Activated naive CD8-positive, alpha-beta T cell treated with anti-CD3 and anti-CD28 coated beads for 36 hours (primary cell): ENCODE measurements around the gene ACP2. TPM values are rescaled to one million over a fixed set of nuclear protein-coding genes. Genes with fewer than 3 reads are reported as not detected.

Source experiments
- DNase-seq: peaks from one replicate; pipeline ENCODE4 v3.0.0; 2021
- H3K27ac Mint-ChIP-seq: one replicate; pipeline ENCODE4 v1.8.0; 2022; ENCODE audit warnings: mild to moderate bottlenecking, moderate library complexity, mixed read lengths
- H3K27me3 Mint-ChIP-seq: one replicate; pipeline ENCODE4 v1.8.0; 2022; ENCODE audit warnings: mild to moderate bottlenecking, mixed read lengths
- H3K36me3 Mint-ChIP-seq: one replicate; pipeline ENCODE4 v1.8.0; 2021; ENCODE audit warnings: mild to moderate bottlenecking, mixed read lengths
- H3K4me1 Mint-ChIP-seq: one replicate; pipeline ENCODE4 v1.8.0; 2021; ENCODE audit warnings: mixed read lengths
- H3K4me3 Mint-ChIP-seq: one replicate; pipeline ENCODE4 v1.8.0; 2022; ENCODE audit warnings: mild to moderate bottlenecking, moderate library complexity, mixed read lengths
- H3K9me3 Mint-ChIP-seq: one replicate; pipeline ENCODE4 v1.8.0; 2022; ENCODE audit warnings: mixed read lengths
- total RNA-seq, 2 experiments: library from RNA; stranded (reverse); gene quantifications; one replicate each; pipeline ENCODE4 v1.2.3, GENCODE V29; 2021

Gene ACP2
- total RNA-seq, 2 experiments from 2014 or later = 13.4 to 13.9 TPM

GRCh38 chr11:47257517-47258316 is 9.1 kb upstream of the ACP2 start, which contains the start of gene NR1H3:
Gene NR1H3 (plus strand): TSS chr11:47257996. CDS start chr11:47259217, 1,221 bp downstream.
- Mint-ChIP-seq H3K4me3 (no peak within 1 kb of the TSS), H3K27me3 (no peaks in the 10 kb centered on the region), H3K36me3 (no peaks in the 10 kb centered on the region), H3K9me3 (no peaks in the 10 kb centered on the region), H3K27ac (no peak within 1 kb of the TSS), H3K4me1 (peaks cover 13% of the 10 kb centered on the region)
- no peak for DNase-seq

DNA sequence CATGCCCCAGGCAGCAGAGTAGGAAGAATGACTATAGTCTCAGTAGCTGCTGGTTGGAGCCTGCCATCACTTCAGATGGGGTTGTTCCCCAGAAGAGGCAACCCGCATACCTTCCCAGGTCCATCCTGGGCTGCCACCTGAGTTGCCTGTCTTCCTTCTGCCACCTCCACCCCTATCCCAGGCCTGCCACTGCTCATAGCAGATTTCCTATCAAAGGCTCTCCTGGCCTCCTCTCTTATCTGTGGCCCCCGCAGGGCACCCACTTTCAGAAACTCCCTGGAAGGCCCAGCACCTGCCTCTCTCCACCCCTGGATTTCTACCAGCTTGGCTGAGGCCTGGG is 8.5 kb upstream of the ACP2 start:
- Mint-ChIP-seq H3K4me1 (peaks cover 13% of the 10 kb centered on the region), H3K4me3 (no peak overlapping the region), H3K27me3 (no peaks in the 10 kb centered on the region), H3K9me3 (no peaks in the 10 kb centered on the region), H3K27ac (no peak overlapping the region), H3K36me3 (no peaks in the 10 kb centered on the region)
- DNase-seq = no peak

- peaks cover 13% of the 10 kb centered on the region for H3K4me1 Mint-ChIP-seq
- H3K36me3 Mint-ChIP-seq = no peaks in the 10 kb centered on the region
- DNase-seq = no peak
- H3K27ac Mint-ChIP-seq = no peak overlapping the region
- H3K9me3 Mint-ChIP-seq = no peaks in the 10 kb centered on the region
- H3K4me3 Mint-ChIP-seq = no peak overlapping the region
- H3K27me3 Mint-ChIP-seq = no peaks in the 10 kb centered on the region
Measured at GRCh38 chr11:47256374-47256773, 7.8 kb upstream of the ACP2 start.

GRCh38 chr11:47254386-47254785 is 5.8 kb upstream of the ACP2 start:
- Mint-ChIP-seq H3K4me3 (no peak overlapping the region), H3K27ac (no peak overlapping the region)
- DNase-seq = no peak

GRCh38 chr11:47253660-47254059 is 5.0 kb upstream of the ACP2 start:
- H3K4me3 Mint-ChIP-seq = no peak overlapping the region
- no peaks in the 10 kb centered on the region for H3K27me3 Mint-ChIP-seq
- H3K27ac Mint-ChIP-seq = no peak overlapping the region
- H3K36me3 Mint-ChIP-seq = no peaks in the 10 kb centered on the region
- H3K4me1 Mint-ChIP-seq = peaks cover 12% of the 10 kb centered on the region
- DNase-seq = no peak
- no peaks in the 10 kb centered on the region for H3K9me3 Mint-ChIP-seq

More at GRCh38 chr11:47254386-47254785, 5.8 kb upstream of the ACP2 start:
- Mint-ChIP-seq H3K4me1 (peaks cover 14% of the 10 kb centered on the region), H3K9me3 (no peaks in the 10 kb centered on the region), H3K27me3 (no peaks in the 10 kb centered on the region), H3K36me3 (no peaks in the 10 kb centered on the region)

- H3K27me3 Mint-ChIP-seq = no peaks in the 10 kb centered on the region
- H3K4me1 Mint-ChIP-seq = peaks cover 23% of the 10 kb centered on the region
- no peaks in the 10 kb centered on the region for H3K9me3 Mint-ChIP-seq
- no peak overlapping the region for H3K4me3 Mint-ChIP-seq
- no peak for DNase-seq
- H3K27ac Mint-ChIP-seq = no peak overlapping the region
- H3K36me3 Mint-ChIP-seq = no peaks in the 10 kb centered on the region
Measured at GRCh38 chr11:47251751-47252150, 3.1 kb upstream of the ACP2 start.

- Mint-ChIP-seq H3K36me3 (no peaks in the 10 kb centered on the region), H3K4me3 (peak overlapping the region; percentile 96)
Measured at GRCh38 chr11:47249378-47249715, 733 bp upstream of the ACP2 start.

DNA sequence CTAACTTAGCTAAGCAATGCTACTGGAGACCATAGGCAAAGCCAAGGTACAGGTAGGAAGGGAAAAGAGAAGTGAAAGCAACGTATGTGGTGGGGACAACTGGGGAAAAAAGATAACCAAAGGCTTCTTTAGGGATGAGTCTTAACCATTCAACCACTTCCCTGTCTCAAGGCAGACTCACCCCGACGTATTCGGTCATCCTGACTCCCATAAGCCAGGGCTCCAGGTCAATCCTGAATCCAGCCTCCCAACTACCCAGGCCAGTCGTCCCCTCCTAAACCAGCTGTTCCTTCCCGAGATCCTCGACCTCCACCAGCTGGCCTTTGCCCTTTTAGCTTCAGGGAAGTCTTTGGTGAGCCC is 330 bp downstream of the ACP2 start:
- no peaks in the 10 kb centered on the region for H3K27me3 Mint-ChIP-seq
- H3K9me3 Mint-ChIP-seq = no peaks in the 10 kb centered on the region
- DNase-seq = no peak
- H3K27ac Mint-ChIP-seq = peak overlapping the region; percentile 98
- H3K4me3 Mint-ChIP-seq = peak overlapping the region; percentile 96
- H3K4me1 Mint-ChIP-seq = peaks cover 20% of the 10 kb centered on the region
- no peaks in the 10 kb centered on the region for H3K36me3 Mint-ChIP-seq

More at GRCh38 chr11:47249378-47249715, 733 bp upstream of the ACP2 start:
- Mint-ChIP-seq H3K4me1 (peaks cover 20% of the 10 kb centered on the region), H3K27me3 (no peaks in the 10 kb centered on the region), H3K9me3 (no peaks in the 10 kb centered on the region), H3K27ac (peak overlapping the region; percentile 98)
- DNase-seq = no peak

- Mint-ChIP-seq H3K27ac (no peak overlapping the region), H3K4me1 (peaks cover 20% of the 10 kb centered on the region)
Measured at GRCh38 chr11:47247502-47247901, 1.1 kb downstream of the ACP2 start.

GRCh38 chr11:47245611-47246357 is 2.8 kb downstream of the ACP2 start:
- Mint-ChIP-seq H3K4me1 (peaks cover 20% of the 10 kb centered on the region), H3K27me3 (no peaks in the 10 kb centered on the region), H3K27ac (no peak overlapping the region), H3K4me3 (no peak overlapping the region), H3K9me3 (no peaks in the 10 kb centered on the region), H3K36me3 (peaks cover 16% of the 10 kb centered on the region)
- DNase-seq = no peak

More at GRCh38 chr11:47247502-47247901, 1.1 kb downstream of the ACP2 start:
- Mint-ChIP-seq H3K36me3 (peaks cover 2% of the 10 kb centered on the region), H3K4me3 (peak overlapping the region; percentile 96), H3K9me3 (no peaks in the 10 kb centered on the region), H3K27me3 (no peaks in the 10 kb centered on the region)
- no peak for DNase-seq

DNA sequence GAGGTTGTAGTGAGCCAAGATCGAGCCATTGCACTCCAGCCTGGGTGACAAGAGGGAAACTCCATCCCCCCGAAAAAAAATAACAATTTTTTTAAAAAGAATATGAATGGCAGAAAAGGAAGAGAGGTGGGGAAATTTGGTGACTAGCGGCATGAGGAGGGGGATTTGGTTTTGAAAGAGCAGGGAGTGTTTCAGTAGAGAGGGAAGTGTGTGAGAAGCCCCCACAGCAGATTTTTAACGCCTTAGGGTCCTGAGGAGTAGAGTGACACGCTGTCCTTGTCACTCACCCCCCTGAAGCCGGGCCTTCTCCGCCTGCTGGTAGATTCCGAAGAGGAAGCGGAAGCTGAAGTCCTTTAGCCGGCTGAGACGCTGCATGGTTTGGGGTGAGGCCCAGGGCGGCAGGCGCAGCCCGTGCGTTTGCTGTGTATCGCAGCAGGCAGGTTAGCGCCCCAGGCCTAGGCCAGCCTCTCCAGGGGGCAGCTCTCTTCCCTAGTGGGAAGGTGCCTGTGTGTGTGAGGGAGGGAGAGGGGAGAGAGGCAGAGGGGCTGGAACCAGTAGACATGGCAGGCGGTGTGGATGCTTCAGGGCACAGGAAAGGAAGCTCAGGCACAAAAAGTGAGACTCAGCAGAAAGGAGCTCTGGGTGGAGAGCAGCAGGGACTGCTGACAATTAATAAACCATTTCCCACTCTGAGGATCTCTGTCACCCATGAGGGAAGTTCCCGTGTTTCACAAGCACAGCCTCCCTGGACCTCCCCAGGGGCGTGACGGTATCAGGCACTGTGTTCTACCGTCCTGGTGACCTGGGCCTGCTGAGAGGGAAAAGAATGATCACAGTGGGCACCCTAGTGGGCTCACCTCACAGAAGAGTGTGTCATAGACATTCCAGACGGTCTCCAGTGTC is 3.9 kb downstream of the ACP2 start:
- no peak for DNase-seq
- Mint-ChIP-seq H3K36me3 (peaks cover 23% of the 10 kb centered on the region), H3K9me3 (no peaks in the 10 kb centered on the region), H3K27me3 (no peaks in the 10 kb centered on the region), H3K4me3 (no peak overlapping the region), H3K4me1 (peaks cover 17% of the 10 kb centered on the region), H3K27ac (no peak overlapping the region)

GRCh38 chr11:47243454-47243853 is 5.2 kb downstream of the ACP2 start:
- no peaks in the 10 kb centered on the region for H3K9me3 Mint-ChIP-seq
- no peak overlapping the region for H3K4me3 Mint-ChIP-seq
- no peaks in the 10 kb centered on the region for H3K27me3 Mint-ChIP-seq
- DNase-seq = no peak
- peaks cover 15% of the 10 kb centered on the region for H3K4me1 Mint-ChIP-seq
- H3K36me3 Mint-ChIP-seq = peaks cover 24% of the 10 kb centered on the region
- no peak overlapping the region for H3K27ac Mint-ChIP-seq

DNA sequence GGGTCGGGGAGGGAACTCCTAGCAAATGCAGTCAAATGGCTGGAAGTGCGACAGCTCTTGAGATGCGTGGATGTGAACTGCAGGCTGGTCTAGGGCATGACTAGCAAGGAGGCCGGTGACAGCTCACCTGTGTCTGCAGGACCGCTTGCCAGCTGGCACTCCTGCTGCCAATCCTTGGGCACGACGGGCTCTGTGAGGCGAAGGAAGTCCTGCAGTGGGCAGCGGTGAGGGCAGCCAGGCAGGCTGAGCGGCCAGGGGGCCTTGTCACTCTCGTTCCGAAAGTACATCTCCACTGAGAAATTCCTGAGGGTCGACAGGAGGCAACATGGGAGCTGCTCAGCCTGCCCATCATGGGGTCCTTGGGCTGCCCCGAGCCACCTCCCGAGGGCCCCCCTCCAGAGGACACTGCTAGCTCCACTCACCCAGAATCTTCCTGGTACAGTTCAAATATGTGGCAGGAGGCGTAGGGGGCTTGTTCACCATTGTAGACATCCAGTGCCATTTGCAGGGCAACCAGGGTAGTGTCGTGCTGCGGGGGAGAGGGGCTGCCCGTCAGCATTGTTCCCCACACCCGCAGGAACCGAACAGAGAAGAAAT is 5.9 kb downstream of the ACP2 start:
- Mint-ChIP-seq H3K27ac (no peak overlapping the region), H3K36me3 (peaks cover 29% of the 10 kb centered on the region), H3K4me3 (no peak overlapping the region), H3K9me3 (no peaks in the 10 kb centered on the region), H3K27me3 (no peaks in the 10 kb centered on the region), H3K4me1 (peaks cover 10% of the 10 kb centered on the region)
- no peak for DNase-seq

GRCh38 chr11:47241841-47242301 is 6.7 kb downstream of the ACP2 start:
- Mint-ChIP-seq H3K36me3 (peaks cover 32% of the 10 kb centered on the region), H3K9me3 (no peaks in the 10 kb centered on the region), H3K27me3 (no peaks in the 10 kb centered on the region)

More at GRCh38 chr11:47241841-47242301, 6.7 kb downstream of the ACP2 start:
- DNase-seq = no peak
- no peak overlapping the region for H3K4me3 Mint-ChIP-seq
- H3K27ac Mint-ChIP-seq = peak overlapping the region; percentile 4
- H3K4me1 Mint-ChIP-seq = peaks cover 5% of the 10 kb centered on the region
